ENCODE data around the gene DAPK2.

- TF ChIP-seq ZFP3 (CRISPR knock-in tag; IDR thresholded peaks at IDR 0.05) = no peak
- TF ChIP-seq GLIS3 (CRISPR knock-in tag; IDR thresholded peaks at IDR 0.05) = no peak
- TF ChIP-seq SNAI2 (CRISPR knock-in tag; IDR thresholded peaks at IDR 0.05) = no peak
- no peak for TF ChIP-seq ZNF565 (CRISPR knock-in tag; conservative IDR thresholded peaks at IDR 0.05; ENCODE audit: low read depth)
- no peak for TF ChIP-seq TSHZ2 (CRISPR knock-in tag; IDR thresholded peaks at IDR 0.05)
- TF ChIP-seq PATZ1 (CRISPR knock-in tag; IDR thresholded peaks at IDR 0.05; ENCODE audit: borderline replicate concordance) = no peak
- no peak for TF ChIP-seq ZFP30 (CRISPR knock-in tag; IDR thresholded peaks at IDR 0.05)
- TF ChIP-seq POU6F1 (CRISPR knock-in tag; IDR thresholded peaks at IDR 0.05; ENCODE audit: borderline replicate concordance, low read depth) = no peak
- no peak for TF ChIP-seq ESRRG (CRISPR knock-in tag; IDR thresholded peaks at IDR 0.05)
- TF ChIP-seq ZNF70 (CRISPR knock-in tag; IDR thresholded peaks at IDR 0.05) = no peak
- no peak for TF ChIP-seq ARNTL (CRISPR knock-in tag; IDR thresholded peaks at IDR 0.05; ENCODE audit: borderline replicate concordance, low read depth)
- no peak for TF ChIP-seq ZNF8 (CRISPR knock-in tag; IDR thresholded peaks at IDR 0.05)
Measured at GRCh38 chr15:63858881-63859280, 187.4 kb downstream of the DAPK2 start.
